Cardiac muscle cell (in vitro differentiated cells and primary cell): Measurements from ENCODE around the gene LPAR6. TPM values are rescaled to one million over a fixed set of nuclear protein-coding genes. Genes with fewer than 3 reads are reported as not detected.

Source experiments
- polyA plus RNA-seq: library from polyadenylated mRNA; unstranded; fragments of >200 nt; fragmentation: Nextera tagmentation; extraction: Ambion mirVana; gene quantifications from 2 replicates; pipeline ENCODE4 v1.2.1, GENCODE V29; 2016
- total RNA-seq: library from RNA; depleted of rRNA; stranded (reverse); fragments of >200 nt; gene quantifications from 2 replicates; pipeline ENCODE4 v1.2.3, GENCODE V29; 2016

The LPAR6 gene
- total and polyA plus RNA-seq, 2 experiments from 2014 or later = 0.45 to 1.5 TPM

Other genes starting within 250 kb of the LPAR6 start
- 123 and 135 TPM in 2 replicates for gene ITM2B, start 179.9 kb downstream of the LPAR6 start, total RNA-seq
- gene ITM2B, start 179.9 kb downstream of the LPAR6 start, polyA plus RNA-seq = 360 and 404 TPM in 2 replicates
- 18.5 and 23.0 TPM in 2 replicates for gene RB1, start 109.4 kb downstream of the LPAR6 start, total RNA-seq
- gene RB1, start 109.4 kb downstream of the LPAR6 start, polyA plus RNA-seq = 23.6 and 33.9 TPM in 2 replicates
- 10.0 and 10.3 TPM in 2 replicates for gene RCBTB2, start 120.0 kb upstream of the LPAR6 start, total RNA-seq
- 13.2 and 15.4 TPM in 2 replicates for gene RCBTB2, start 120.0 kb upstream of the LPAR6 start, polyA plus RNA-seq
- 0.14 and 0.30 TPM in 2 replicates for gene CYSLTR2, start 240.8 kb upstream of the LPAR6 start, total RNA-seq
- 0.48 TPM in 1 of 2 replicates, not detected in the other for gene CYSLTR2, start 240.8 kb upstream of the LPAR6 start, polyA plus RNA-seq